Effector memory CD4-positive, alpha-beta T cell (primary cell): ENCODE data around the gene CNOT1.

Source experiments
- DNase-seq, 3 donors: peaks; one replicate each; pipeline ENCODE4 v3.0.0-alpha.2; 2020
- H3K27ac ChIP-seq: 2 replicates; pipeline ENCODE4 v1.7.0; 2013; ENCODE audit warnings: mild to moderate bottlenecking, low read length, moderate library complexity; ENCODE audit not compliant: insufficient read depth, poor library complexity, severe bottlenecking
- H3K27me3 ChIP-seq: replicated peaks from 2 replicates; pipeline ENCODE4 v1.7.0; 2013; ENCODE audit warnings: mild to moderate bottlenecking, low read length; ENCODE audit not compliant: insufficient read depth, control insufficient read depth, poor library complexity, severe bottlenecking
- H3K36me3 ChIP-seq: 2 replicates; pipeline ENCODE4 v1.7.0; 2013; ENCODE audit warnings: mild to moderate bottlenecking, low read length, moderate library complexity; ENCODE audit not compliant: control insufficient read depth, insufficient read depth
- H3K4me1 ChIP-seq: 2 replicates; pipeline ENCODE4 v1.7.0; 2013; ENCODE audit warnings: low read length, mild to moderate bottlenecking; ENCODE audit not compliant: control insufficient read depth, insufficient read depth, poor library complexity, severe bottlenecking
- H3K4me3 ChIP-seq: 2 replicates; pipeline ENCODE4 v1.7.0; 2013; ENCODE audit warnings: low read length, low read depth, mild to moderate bottlenecking; ENCODE audit not compliant: insufficient read depth, poor library complexity, severe bottlenecking
- H3K9me3 ChIP-seq: 2 replicates; pipeline ENCODE4 v1.7.0; 2013; ENCODE audit warnings: mild to moderate bottlenecking, low read length, moderate library complexity; ENCODE audit not compliant: control insufficient read depth

Gene CNOT1

GRCh38 chr16:58551496-58551895, 78.1 kb downstream of the CNOT1 start:
- Histone ChIP-seq H3K27ac (no peak overlapping the region), H3K36me3 (peaks cover 91% of the 10 kb centered on the region), H3K27me3 (no peaks in the 10 kb centered on the region), H3K9me3 (no peaks in the 10 kb centered on the region), H3K4me1 (no peaks in the 10 kb centered on the region), H3K4me3 (no peak overlapping the region)
- no peak for DNase-seq

- Histone ChIP-seq H3K36me3 (peaks cover 92% of the 10 kb centered on the region), H3K27ac (no peak overlapping the region)
- no peak for DNase-seq
Measured at GRCh38 chr16:58548378-58548777, 81.2 kb downstream of the CNOT1 start.

GRCh38 chr16:58543685-58544084, 85.9 kb downstream of the CNOT1 start:
- H3K27me3 ChIP-seq: no peaks in the 10 kb centered on the region
- H3K9me3 ChIP-seq: no peaks in the 10 kb centered on the region
- no peaks in the 10 kb centered on the region for H3K4me1 ChIP-seq
- no peak overlapping the region for H3K27ac ChIP-seq
- peaks cover 89% of the 10 kb centered on the region for H3K36me3 ChIP-seq
- DNase-seq: no peak
- H3K4me3 ChIP-seq: no peak overlapping the region

More at GRCh38 chr16:58548378-58548777, 81.2 kb downstream of the CNOT1 start:
- H3K9me3 ChIP-seq: no peaks in the 10 kb centered on the region
- H3K4me3 ChIP-seq: no peak overlapping the region
- H3K27me3 ChIP-seq: no peaks in the 10 kb centered on the region
- H3K4me1 ChIP-seq: no peaks in the 10 kb centered on the region

GRCh38 chr16:58542291-58542690, 87.3 kb downstream of the CNOT1 start:
- no peak overlapping the region for H3K27ac ChIP-seq
- no peak for DNase-seq
- no peak overlapping the region for H3K4me3 ChIP-seq
- no peaks in the 10 kb centered on the region for H3K9me3 ChIP-seq
- no peaks in the 10 kb centered on the region for H3K4me1 ChIP-seq
- peaks cover 94% of the 10 kb centered on the region for H3K36me3 ChIP-seq
- H3K27me3 ChIP-seq: no peaks in the 10 kb centered on the region

- Histone ChIP-seq H3K9me3 (no peaks in the 10 kb centered on the region), H3K27ac (no peak overlapping the region), H3K4me3 (no peak overlapping the region), H3K27me3 (no peaks in the 10 kb centered on the region), H3K4me1 (no peaks in the 10 kb centered on the region), H3K36me3 (peaks cover 94% of the 10 kb centered on the region)
- DNase-seq: no peak
Measured at GRCh38 chr16:58541711-58542110, 87.9 kb downstream of the CNOT1 start.

- Histone ChIP-seq H3K9me3 (no peaks in the 10 kb centered on the region), H3K36me3 (peaks cover 93% of the 10 kb centered on the region), H3K27ac (no peak overlapping the region), H3K4me1 (no peaks in the 10 kb centered on the region), H3K27me3 (no peaks in the 10 kb centered on the region), H3K4me3 (no peak overlapping the region)
- no peak for DNase-seq
Measured at GRCh38 chr16:58537124-58537906, 92.3 kb downstream of the CNOT1 start.

GRCh38 chr16:58536278-58536677, 93.3 kb downstream of the CNOT1 start:
- no peak for DNase-seq
- Histone ChIP-seq H3K36me3 (peaks cover 93% of the 10 kb centered on the region), H3K27me3 (no peaks in the 10 kb centered on the region), H3K4me1 (no peaks in the 10 kb centered on the region), H3K4me3 (no peak overlapping the region), H3K9me3 (no peaks in the 10 kb centered on the region), H3K27ac (no peak overlapping the region)

- peaks cover 94% of the 10 kb centered on the region for H3K36me3 ChIP-seq
- no peaks in the 10 kb centered on the region for H3K9me3 ChIP-seq
- H3K4me3 ChIP-seq: no peak overlapping the region
- no peak overlapping the region for H3K27ac ChIP-seq
- no peaks in the 10 kb centered on the region for H3K4me1 ChIP-seq
- H3K27me3 ChIP-seq: no peaks in the 10 kb centered on the region
- DNase-seq: no peak
Measured at GRCh38 chr16:58535100-58535499, 94.5 kb downstream of the CNOT1 start.

GRCh38 chr16:58533751-58534470, 95.7 kb downstream of the CNOT1 start:
- H3K27me3 ChIP-seq: no peaks in the 10 kb centered on the region
- DNase-seq: no peak
- H3K4me3 ChIP-seq: no peak overlapping the region
- no peaks in the 10 kb centered on the region for H3K9me3 ChIP-seq
- no peaks in the 10 kb centered on the region for H3K4me1 ChIP-seq
- no peak overlapping the region for H3K27ac ChIP-seq
- H3K36me3 ChIP-seq: peaks cover 94% of the 10 kb centered on the region

- DNase-seq: no peak
- peaks cover 92% of the 10 kb centered on the region for H3K36me3 ChIP-seq
- H3K27me3 ChIP-seq: no peaks in the 10 kb centered on the region
- H3K9me3 ChIP-seq: no peaks in the 10 kb centered on the region
- no peaks in the 10 kb centered on the region for H3K4me1 ChIP-seq
- no peak overlapping the region for H3K4me3 ChIP-seq
- no peak overlapping the region for H3K27ac ChIP-seq
Measured at GRCh38 chr16:58532414-58532813, 97.2 kb downstream of the CNOT1 start.
